ENCODE results near the gene ITPK1.

ITPK1 gene

DNA sequence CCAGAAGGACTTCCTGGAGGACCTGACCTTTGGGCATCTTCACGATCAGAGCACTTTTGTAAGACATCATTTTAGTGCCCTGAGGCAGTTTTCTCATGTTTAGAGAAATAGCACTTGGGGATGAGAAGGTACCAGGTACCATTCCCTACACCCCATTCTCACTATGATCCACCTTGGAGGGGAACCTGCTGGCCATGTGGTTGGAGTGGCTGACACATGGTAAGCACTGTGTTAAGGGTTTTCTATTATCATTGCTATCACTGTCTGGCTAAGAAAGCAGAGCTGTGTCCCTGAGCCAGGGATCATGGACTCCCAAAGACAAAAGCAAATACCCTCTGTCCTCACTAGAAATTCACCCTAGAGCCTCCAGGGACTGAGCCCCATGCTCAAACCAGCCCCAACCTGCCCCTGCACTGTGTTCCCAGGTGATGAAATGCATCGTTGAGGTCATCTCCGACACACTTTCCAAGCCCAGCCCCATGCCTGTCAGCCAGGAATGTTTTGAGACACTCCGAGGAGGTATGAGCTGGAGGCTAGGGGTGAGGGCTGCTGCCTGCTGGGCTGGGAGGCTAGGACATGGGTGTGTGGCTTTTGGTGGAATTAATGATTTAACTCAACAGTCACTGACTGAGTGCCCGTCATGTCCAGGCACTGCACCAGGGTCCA, 189.4 kb downstream of the ITPK1 start:
- DNase-seq (ENCODE audit: low read depth in 2 of 3, low spot score in 1 of 3) = no peak

DNA sequence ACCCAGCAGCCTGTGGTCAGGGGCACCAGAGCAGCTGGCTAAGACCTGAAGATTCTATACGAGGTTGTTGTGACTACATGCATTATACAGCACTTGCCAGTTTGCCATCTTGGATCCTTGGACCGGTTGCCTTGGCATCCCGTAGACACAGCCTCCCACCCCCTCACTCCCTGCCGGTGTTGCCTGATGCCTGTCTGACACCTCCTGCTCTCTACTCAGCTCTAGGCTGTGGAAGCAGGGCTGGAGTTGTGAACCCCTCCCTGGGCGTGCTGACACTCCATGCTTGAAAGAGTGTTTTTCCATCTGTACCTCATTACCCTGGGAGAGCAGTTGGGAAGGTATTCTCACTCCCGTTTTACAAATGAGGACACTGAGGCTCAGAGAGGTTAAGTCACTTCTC, 190.3 kb downstream of the ITPK1 start:
- DNase-seq (ENCODE audit: low read depth in 2 of 3, low spot score in 1 of 3) = no peak

DNA sequence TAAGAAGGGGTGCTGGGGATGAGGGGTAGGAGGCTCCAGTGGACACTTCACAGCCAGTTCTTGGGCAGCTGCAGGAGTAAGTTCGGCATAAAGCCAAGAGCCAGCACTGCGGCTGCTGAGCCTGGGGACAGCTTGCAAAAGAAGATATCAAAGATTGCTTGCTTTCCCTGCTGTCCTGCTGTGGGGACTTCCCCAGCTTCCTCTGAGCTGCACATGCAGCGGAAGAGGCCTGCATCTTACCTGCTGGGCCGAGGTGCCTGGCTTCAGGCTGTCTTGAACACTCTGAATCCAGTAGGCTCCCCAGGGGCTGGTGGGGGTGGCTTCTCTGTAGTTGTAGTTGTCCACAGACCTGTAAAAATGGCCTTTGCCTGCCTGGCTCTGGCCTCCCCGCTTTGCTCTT, 191.5 kb downstream of the ITPK1 start:
- no peak for DNase-seq (ENCODE audit: low read depth in 2 of 3, low spot score in 1 of 3)

DNA sequence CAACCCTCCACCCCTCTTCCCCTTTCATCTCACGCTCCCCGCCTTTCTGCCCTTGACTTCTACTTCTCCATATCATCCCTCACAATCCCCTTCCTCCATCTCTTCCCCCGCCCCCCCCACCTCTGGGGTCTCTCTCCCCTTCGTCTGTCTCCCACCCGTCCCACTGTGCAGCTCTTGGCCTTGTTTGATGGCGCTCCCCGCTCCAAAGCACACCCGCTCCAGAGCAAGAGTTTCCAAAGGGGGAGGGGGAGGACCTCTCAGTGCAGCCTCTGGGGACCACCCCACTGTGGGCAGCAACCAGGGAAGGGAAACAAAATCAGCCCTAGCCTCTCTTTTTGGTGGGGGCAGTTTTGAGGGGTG, 192.0 kb downstream of the ITPK1 start:
- no peak for DNase-seq (ENCODE audit: low read depth in 2 of 3, low spot score in 1 of 3)

DNA sequence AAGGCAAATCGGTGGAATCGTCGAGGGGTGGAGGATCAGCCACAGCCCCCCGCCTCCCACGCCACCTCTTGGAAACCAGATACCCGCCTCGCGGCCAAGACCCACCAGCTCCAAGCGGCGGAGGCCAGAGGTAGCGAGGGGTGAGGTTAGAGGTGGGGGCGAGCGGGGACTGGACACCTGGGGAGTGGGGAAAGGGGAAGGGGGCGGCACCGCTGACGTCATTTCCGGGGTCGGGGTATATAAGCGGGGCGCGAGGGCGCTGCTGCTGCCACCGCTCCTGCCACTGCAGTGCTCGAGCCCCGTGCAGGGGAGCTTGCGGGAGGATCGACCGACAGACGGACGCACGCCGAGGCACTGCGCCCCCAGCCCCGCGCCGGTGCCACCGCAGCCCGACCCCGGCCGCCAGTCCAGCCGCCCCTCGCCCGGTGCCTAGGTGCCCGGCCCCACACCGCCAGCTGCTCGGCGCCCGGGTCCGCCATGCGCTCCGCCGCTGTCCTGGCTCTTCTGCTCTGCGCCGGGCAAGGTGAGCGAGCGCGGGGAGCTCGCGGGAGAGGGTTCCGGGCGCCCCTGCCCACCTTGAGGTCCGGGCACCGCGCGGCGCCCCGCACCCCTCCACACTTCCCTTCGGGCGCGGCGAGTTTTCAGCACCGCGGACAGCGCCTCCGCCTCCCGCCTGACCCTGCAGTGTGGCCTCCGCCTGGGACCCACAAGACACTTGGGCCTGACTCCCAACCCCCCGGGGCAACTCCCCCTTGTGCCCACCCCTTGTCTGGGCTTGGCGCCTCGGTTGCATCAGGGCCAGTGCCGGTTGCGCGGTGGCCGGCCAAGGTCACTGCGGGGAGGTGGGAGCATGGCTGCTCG, 192.6 kb downstream of the ITPK1 start, which contains the start of gene CHGA:
Gene CHGA (plus strand): TSS at position 268 of the 861 bp plus-strand sequence. CDS start 210 bp downstream, at position 478.
- DNase-seq (ENCODE audit: low read depth in 2 of 3, low spot score in 1 of 3) = peak; percentile 13 to 30 (median 16)

DNA sequence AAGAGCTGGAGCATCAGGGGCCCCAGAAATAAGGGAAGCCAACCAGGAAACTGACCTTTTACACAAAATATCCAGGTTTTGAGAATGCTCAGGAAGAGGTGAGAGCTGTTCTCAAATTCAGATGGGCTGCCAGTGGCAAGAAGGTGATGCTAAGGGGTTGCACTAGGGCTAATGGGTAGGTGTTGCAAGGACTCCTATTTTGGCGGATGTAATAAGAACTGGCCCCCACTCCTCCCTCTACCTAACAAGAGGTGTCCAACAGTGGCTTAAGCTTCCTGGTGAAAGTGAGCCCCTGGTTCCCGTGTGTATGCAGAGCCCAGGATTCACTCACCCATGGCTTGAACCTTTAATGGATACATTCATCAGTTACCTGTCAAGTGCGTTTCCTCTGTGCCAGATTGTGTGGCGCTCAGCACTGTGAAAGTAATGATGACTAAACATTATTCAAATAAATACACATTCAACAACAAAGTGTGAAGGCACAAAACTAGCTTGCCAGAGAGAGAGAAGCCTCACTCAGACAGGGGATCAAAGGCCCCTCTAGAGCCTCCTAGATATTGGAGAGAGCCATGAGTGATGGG, 193.5 kb downstream of the ITPK1 start:
- DNase-seq (ENCODE audit: low read depth in 2 of 3, low spot score in 1 of 3) = no peak

DNA sequence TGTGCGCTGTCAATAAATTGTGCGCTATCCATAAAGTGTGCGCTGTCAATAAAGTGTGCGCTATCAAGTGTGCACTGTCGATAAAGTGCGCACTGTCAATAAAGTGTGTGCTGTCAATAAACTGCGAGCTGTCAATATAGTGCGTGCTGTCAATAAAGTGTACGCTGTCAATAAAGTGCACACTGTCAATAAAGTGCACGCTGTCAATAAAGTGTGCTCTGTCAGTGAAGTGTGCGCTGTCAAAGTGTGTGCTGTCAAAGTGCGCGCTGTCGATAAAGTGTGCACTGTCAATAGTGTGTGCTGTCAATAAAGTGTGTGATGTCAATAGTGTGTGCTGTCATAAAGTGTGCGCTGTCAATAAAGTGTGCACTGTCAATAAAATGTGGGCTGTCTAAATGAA, 195.7 kb downstream of the ITPK1 start:
- DNase-seq (ENCODE audit: low read depth in 2 of 3, low spot score in 1 of 3) = no peak

DNA sequence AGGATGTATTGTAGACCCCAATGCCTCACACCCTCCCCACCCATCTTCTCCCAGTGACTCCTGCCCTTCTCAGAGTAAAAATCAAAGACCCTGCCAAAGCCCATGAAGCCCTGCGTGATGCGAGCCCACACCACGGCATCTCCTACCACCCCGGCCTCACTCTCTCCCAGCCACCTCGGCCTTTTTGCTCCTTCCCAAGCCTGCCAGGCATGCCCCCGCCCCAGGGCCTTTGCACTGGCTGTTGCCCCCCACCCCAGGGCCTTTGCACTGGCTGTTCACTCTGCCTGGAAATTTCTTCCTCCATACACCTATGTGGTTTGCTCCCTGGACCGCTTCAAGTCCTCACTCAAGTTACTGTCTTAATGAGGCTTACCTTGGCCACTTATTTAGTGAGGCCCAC, 197.8 kb downstream of the ITPK1 start:
- DNase-seq (ENCODE audit: low read depth in 2 of 3, low spot score in 1 of 3) = no peak

DNA sequence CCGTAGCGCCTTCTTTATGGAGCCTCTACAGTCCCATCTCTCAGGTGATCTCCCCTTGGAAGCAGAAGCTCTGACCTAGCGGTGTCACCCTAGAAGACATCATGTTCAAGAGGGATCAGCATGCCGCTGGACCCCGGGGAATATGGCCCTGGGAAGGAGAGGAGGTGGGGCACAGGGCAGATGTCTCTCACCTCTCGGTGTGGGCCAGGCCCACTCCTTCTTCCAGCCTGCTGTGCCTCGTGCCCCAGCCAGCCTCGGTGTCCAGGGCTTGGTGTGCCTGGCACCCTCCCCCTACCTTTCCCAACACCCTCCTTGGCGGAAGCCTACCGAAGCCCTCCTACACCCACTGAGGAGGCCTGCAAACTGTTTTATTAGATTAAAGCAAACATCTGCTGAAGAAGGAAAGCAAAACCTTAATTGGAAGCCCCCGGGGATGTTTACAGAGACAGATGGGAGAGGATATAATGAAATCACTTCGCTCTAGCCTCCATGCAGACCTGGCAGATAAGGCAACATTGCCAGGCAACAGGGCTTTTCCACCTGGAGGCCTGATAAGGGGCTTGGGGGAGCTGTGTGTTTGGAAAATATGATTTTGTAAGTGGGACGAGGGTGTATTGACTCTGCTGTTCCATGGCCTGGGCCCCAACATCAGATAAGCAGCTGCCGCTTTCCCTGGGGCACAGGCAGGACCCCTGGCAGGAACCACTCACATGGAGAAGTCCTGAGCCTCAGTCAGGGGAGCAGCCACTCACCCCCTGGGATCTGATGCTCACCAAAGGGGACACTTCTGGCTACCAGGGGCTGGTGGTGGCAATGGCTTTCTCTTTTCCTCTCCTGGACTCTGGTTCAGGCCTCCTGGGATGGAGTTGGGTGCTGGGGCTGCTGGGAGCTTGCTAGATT, 198.4 kb downstream of the ITPK1 start:
- no peak for DNase-seq (ENCODE audit: low read depth in 2 of 3, low spot score in 1 of 3)

DNA sequence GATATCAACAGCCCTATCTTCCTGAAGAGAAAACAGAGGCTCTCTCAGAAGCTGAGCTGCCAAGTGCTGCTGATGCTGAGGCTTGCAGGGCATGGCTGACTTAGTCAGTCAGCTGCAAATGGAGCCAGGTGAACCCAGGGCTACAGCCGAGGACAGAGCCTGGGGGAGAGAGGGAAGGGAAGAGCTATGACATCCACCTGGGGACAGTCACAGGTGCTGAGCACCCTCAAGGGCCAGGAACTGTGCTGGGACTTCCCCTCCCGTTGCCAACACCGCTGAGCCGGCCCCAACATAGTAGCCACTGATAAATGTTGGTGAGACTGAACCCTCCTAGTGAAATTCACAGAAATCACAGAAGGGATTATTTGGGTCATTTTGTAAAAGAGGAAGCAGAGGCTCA, 199.5 kb downstream of the ITPK1 start:
- no peak for DNase-seq (ENCODE audit: low read depth in 2 of 3, low spot score in 1 of 3)

DNA sequence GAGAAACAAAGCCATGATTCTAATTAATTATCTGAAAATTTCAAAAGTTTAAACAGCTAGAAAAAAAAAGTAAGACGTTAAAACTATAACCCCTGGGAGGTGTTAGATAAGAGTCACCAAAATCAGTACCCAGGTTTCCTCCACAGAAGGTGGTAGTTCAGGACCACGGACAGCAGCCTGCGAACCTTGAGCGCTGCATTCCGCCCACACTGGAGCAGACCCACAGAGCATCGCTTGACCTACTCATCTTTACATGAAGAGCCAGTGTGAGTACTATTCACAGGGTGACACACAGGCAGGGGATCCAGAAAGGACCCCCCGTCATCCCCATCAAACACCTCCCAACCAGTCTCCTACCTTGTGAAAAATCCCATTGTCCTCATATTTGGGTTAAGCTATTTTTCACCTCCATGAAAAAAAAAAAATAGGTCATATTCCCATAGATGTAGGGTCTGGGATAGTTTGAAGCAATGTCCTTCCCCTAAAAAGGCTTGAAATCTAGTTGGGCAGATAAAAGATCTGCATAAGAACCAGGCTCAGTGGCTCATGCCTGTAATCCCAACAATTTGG, 201.6 kb downstream of the ITPK1 start:
- DNase-seq (ENCODE audit: low read depth in 2 of 3, low spot score in 1 of 3) = peak in 2 of 3 donors; percentile 25 to 40

DNA sequence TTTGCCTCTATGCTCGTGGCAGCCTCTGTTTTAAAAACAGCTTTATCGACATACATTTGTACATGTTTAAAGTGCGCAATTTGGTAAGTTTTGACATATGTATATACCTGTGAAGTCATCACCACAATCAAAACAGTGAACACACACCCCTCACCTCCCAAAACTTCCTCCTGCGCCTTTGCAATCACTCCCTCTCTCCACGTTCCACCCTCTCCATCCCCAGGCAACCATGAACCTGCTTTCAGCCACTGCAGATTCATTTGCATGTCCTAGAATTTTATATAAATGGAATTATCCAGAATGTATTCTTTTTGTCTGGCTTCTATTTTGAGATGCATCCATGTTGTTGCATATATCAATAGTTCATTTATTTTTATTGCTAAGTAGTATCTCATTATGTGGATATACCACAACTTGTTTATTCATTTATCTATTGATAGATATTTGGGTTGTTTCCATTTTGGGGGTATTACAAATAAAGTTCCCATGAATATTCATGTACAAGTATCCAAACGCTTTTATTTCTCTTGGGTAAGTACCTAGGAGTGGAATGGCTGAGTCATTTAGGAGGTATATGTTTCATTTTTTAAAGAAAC, 208.3 kb downstream of the ITPK1 start:
- no peak for DNase-seq (ENCODE audit: low read depth in 2 of 3, low spot score in 1 of 3)

DNA sequence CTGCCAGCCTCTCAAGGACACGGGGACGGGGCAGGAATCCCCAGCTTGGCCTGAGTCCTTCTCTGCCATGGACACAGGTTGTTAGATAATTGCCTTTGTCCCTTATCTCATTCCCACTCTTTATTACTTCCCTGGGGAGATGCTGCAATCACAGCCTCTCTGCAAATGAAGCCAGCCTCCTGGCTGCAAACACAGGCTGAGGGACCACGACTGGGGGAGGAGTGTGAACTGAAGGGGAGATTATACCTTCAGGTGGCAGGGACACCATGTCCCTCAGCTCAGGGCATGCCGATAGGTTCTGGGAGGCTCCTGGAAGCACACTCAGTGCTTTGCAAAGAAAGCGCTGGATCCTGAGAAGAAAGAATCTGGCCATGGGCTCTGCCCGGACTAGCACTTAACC, 208.9 kb downstream of the ITPK1 start:
- no peak for DNase-seq (ENCODE audit: low read depth in 2 of 3, low spot score in 1 of 3)

DNA sequence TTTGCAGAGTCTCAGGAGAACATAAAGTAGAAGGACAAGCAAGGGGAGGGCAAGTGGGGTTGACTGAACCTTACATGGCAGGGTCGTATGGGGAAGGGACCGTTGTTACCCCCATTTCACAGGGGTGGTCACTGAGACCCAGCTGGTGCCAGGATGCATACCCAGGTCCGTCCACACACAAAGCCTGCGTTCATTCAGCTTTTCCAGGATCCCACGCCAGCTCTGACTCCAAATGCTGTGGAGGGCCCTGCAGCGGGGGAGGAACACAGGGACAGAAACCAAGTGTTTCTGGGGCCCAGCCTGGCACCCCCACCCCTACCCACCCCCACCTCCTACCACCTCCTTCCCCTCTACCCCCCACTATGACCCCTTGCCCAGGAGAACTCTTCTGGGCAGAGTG, 209.3 kb downstream of the ITPK1 start:
- DNase-seq (ENCODE audit: low read depth in 2 of 3, low spot score in 1 of 3) = no peak

DNA sequence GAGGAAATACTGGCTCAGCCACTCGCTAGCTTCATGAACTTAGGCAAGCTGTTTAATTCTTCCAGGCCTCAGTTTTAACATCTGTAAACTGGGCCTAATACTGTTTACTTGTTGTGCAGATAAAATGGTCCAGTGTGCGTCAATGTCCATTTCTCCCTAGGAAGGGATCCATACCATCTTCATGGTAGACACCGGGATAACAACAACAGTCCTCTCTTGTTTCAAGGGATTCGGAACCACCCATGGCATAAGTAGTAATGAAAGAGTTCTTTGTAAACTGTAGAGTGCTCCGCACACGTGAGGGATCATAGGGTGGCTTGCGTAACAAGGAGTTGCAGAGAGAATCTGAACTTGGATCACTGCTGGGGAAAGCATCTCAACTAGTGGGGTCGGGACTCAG, 210.1 kb downstream of the ITPK1 start:
- DNase-seq (ENCODE audit: low read depth in 2 of 3, low spot score in 1 of 3) = no peak

DNA sequence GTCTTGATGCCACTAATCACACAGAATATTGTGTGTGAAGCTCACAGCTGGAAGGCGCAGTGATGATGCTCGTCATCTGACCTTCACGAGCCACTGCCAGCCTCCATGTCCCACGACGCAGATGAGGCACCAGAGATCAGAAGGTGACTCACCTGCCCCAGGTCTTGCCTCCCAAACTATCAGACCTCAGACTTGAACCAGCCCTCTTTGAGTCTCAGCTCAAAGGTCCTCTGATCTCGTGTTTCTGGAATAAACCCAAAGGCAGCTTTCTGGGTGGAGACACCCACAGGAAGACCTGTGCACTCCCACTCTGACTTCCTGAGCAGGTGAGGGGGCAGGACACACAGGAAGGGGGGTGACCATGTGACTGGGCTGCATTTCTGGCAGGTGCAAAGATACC, 212.4 kb downstream of the ITPK1 start:
- peak in 1 of 3 donors; percentile 15 for DNase-seq (ENCODE audit: low read depth in 2 of 3, low spot score in 1 of 3)

DNA sequence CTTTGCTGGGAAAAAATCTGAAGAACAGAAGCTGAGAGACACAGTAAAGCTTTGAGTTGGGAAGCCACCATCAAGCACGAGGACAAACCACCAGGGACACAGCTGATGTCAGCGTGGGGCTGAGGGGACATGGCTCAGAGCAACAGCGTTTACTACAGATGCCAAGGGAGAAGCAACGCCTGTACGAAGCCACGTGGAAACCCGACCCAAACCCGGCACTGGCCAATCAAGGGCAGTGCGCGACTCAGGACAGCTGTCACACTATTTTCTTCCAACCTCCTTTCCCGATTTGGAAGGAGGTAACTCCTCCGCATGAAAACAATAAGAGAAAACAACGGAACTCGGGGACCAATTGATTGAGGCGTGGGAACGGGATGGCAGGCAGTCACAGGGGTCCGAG, 213.0 kb downstream of the ITPK1 start:
- DNase-seq (ENCODE audit: low read depth in 2 of 3, low spot score in 1 of 3) = no peak

DNA sequence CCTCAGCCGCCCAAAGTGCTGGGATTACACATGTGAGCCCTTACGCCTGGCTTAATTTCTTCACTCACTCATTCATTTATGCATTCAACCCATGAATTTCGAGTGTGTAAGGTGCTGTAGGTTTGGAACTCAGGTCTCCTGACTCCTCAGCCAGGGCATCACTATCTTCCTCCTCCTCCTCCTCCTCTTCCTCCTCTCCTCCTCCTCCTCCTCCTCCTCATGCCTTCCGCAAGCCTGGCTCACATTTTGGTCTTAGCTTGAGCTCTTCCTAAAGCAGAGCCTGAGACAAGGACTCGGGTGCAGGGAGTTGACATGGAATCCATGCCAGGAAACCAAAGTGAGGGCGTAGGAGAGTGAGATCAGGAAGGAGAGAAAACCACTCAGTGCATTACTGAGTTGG, 213.5 kb downstream of the ITPK1 start:
- no peak for DNase-seq (ENCODE audit: low read depth in 2 of 3, low spot score in 1 of 3)

DNA sequence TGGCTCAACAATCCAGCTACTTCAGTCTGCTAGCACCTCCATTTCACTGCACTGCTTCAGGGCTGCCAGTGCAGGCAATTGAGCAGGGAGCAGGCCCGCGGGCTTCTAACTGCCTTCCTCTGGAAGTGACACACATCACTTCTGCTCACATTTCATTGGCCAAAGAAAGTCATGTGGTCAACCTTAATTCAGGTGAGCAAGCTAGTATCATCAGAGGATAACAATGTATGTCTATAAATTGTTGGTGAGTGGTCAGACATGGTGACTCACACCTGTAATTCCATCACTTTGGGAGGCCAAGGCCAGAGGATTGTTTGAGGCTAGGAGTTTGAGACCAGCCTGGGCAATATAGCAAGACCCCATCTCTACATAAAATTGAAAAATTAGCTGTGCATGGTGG, 215.1 kb downstream of the ITPK1 start:
- no peak for DNase-seq (ENCODE audit: low read depth in 2 of 3, low spot score in 1 of 3)

DNA sequence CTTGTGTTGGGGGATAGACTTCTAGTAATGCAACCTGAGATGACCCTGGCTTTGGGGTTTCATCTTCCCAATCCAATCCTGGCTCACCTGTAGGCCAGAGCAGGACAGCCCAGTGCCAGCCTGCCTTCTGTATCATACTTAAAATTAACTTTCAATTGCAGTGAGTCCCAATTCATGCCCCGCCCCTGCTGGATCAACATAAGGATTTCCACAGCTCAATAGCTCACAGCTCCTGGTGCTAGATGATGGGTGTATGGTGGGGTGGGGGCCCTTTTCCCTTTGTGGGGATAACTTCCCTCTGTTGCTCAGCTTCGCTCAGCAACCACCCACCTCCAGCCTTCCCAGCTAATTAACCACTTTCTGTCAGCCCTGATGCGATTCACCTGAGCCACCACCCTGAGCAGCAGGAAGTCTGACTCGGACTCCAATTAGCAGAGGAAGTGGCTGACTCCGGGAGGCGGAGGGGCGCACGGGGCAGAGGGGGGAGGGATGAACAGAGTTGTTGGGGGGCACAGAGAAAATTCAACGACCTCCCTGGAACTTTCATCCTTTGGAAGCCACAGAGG, 217.1 kb downstream of the ITPK1 start:
- no peak for DNase-seq (ENCODE audit: low read depth in 2 of 3, low spot score in 1 of 3)

Measured in stimulated activated CD4-positive, alpha-beta T cell treated with anti-CD3 and anti-CD28 coated beads, Interleukin-12 subunit alpha, Interleukin-12 subunit beta, amount 100 ng/mL, for 48 hours (primary cell).